LoVo (cell line): Measurements from ENCODE around the gene TECPR2.
"Not testable (repeated sequence)": the region's sequence is repeated elsewhere in the genome, so short reads cannot be mapped to it uniquely, and the experiment has no call there.

ENCODE experiments used
- DNase-seq: peaks from one replicate; pipeline ENCODE4 v3.0.0-alpha.2; 2016; ENCODE audit warnings: low spot score

Gene TECPR2

GRCh38 chr14:102509746-102510615 is 147.2 kb downstream of the TECPR2 start, which contains the start of gene ANKRD9:
Gene ANKRD9 (minus strand): TSS chr14:102509776. CDS start chr14:102507889, 1,887 bp downstream.
- peak; percentile 97 for DNase-seq

- DNase-seq = no peak
Observed at GRCh38 chr14:102510616-102511520, 148.1 kb downstream of the TECPR2 start.

- DNase-seq = no peak
Observed at GRCh38 chr14:102511538-102511937, 148.8 kb downstream of the TECPR2 start.

GRCh38 chr14:102512793-102513300 is 150.1 kb downstream of the TECPR2 start:
- no peak for DNase-seq

- no peak for DNase-seq
Observed at GRCh38 chr14:102513899-102514772, 151.4 kb downstream of the TECPR2 start.

- no peak for DNase-seq
Observed at GRCh38 chr14:102514987-102515733, 152.4 kb downstream of the TECPR2 start.

GRCh38 chr14:102516531-102517391 is 154.0 kb downstream of the TECPR2 start:
- DNase-seq = peak; percentile 65

GRCh38 chr14:102517392-102518062 is 154.8 kb downstream of the TECPR2 start:
- no peak for DNase-seq

- no peak for DNase-seq
Observed at GRCh38 chr14:102518063-102518648, 155.4 kb downstream of the TECPR2 start.

- DNase-seq = not testable (repeated sequence)
Observed at GRCh38 chr14:102519709-102520108, 157.0 kb downstream of the TECPR2 start.

GRCh38 chr14:102523200-102523568 is 160.4 kb downstream of the TECPR2 start:
- no peak for DNase-seq

GRCh38 chr14:102523569-102524450 is 161.1 kb downstream of the TECPR2 start:
- DNase-seq = no peak

- peak; percentile 98 for DNase-seq
Observed at GRCh38 chr14:102524451-102525218, 161.9 kb downstream of the TECPR2 start.

GRCh38 chr14:102525219-102525928 is 162.6 kb downstream of the TECPR2 start:
- peak; percentile 54 for DNase-seq

GRCh38 chr14:102525929-102526497 is 163.3 kb downstream of the TECPR2 start:
- DNase-seq = no peak
